HepG2 (cell line): ENCODE results near the gene ATE1. TPM values are rescaled to one million over a fixed set of nuclear protein-coding genes. Genes with fewer than 3 reads are reported as not detected.
A peak's percentile ranks its signal among the peaks of the same experiment; 100 is the strongest.

Experiments
- ATF1 ChIP-seq: IDR thresholded peaks from 2 replicates; pipeline ENCODE4 v1.6.1; 2016; ENCODE audit warnings: mild to moderate bottlenecking, control low read depth
- CCAR2 ChIP-seq: fragments of 200-400 bp; formaldehyde crosslinking; optimal IDR thresholded peaks from 2 replicates; pipeline ENCODE3; 2018; ENCODE audit warnings: low read depth, mild to moderate bottlenecking, low read length, moderate library complexity
- HOXA3 ChIP-seq: sonication (generic); formaldehyde crosslinking; IDR thresholded peaks from 2 replicates; pipeline ENCODE4 v1.5.0; 2020; ENCODE audit warnings: missing genetic modification reagents
- IRX3 ChIP-seq: sonication (generic); formaldehyde crosslinking; IDR thresholded peaks from 2 replicates; pipeline ENCODE4 v1.8.1; 2023; ENCODE audit warnings: mild to moderate bottlenecking, low read depth, missing genetic modification reagents, borderline replicate concordance
- KDM5B ChIP-seq: sonication (generic); formaldehyde crosslinking; IDR thresholded peaks from 2 replicates; pipeline ENCODE4 v1.4.0; 2020; ENCODE audit warnings: missing genetic modification reagents, mild to moderate bottlenecking, borderline replicate concordance
- MEIS2 ChIP-seq: sonication (generic); formaldehyde crosslinking; IDR thresholded peaks from 2 replicates; pipeline ENCODE4 v1.9.0; 2021; ENCODE audit warnings: mild to moderate bottlenecking, missing genetic modification reagents
- MZF1 ChIP-seq: sonication (generic); formaldehyde crosslinking; IDR thresholded peaks from 2 replicates; pipeline ENCODE4 v1.8.1; 2023; ENCODE audit warnings: mild to moderate bottlenecking, missing genetic modification reagents, borderline replicate concordance
- NR2F2 ChIP-seq: IDR thresholded peaks from 2 replicates; pipeline ENCODE4 v1.6.1; 2012; ENCODE audit warnings: low read depth, inconsistent platforms, borderline replicate concordance
- SIN3A ChIP-seq: IDR thresholded peaks from 2 replicates; pipeline ENCODE4 v1.6.1; 2011; ENCODE audit warnings: low read depth, mild to moderate bottlenecking, control low read depth, low read length, borderline replicate concordance
- SNAI1 ChIP-seq: sonication (generic); formaldehyde crosslinking; IDR thresholded peaks from 2 replicates; pipeline ENCODE4 v1.5.0; 2020; ENCODE audit warnings: mild to moderate bottlenecking, missing genetic modification reagents, borderline replicate concordance
- SNAPC2 ChIP-seq: sonication (generic); formaldehyde crosslinking; IDR thresholded peaks from 2 replicates; pipeline ENCODE4 v1.8.1; 2022; ENCODE audit warnings: mild to moderate bottlenecking, missing genetic modification reagents
- SNRNP70 ChIP-seq: fragments of 200-400 bp; formaldehyde crosslinking; IDR thresholded peaks from 2 replicates; pipeline ENCODE4 v1.6.1; 2017; ENCODE audit warnings: mild to moderate bottlenecking, low read depth, low read length, moderate library complexity
- STAT5B ChIP-seq: sonication (generic); formaldehyde crosslinking; IDR thresholded peaks from 2 replicates; pipeline ENCODE4 v1.4.0; 2020; ENCODE audit warnings: missing genetic modification reagents
- SYNCRIP ChIP-seq: fragments of 200-400 bp; formaldehyde crosslinking; IDR thresholded peaks from 2 replicates; pipeline ENCODE4 v1.6.1; 2018; ENCODE audit warnings: mild to moderate bottlenecking, low read depth, low read length; ENCODE audit not compliant: insufficient read depth
- TOE1 ChIP-seq: sonication (generic); formaldehyde crosslinking; IDR thresholded peaks from 2 replicates; pipeline ENCODE4 v1.4.0; 2020; ENCODE audit warnings: mild to moderate bottlenecking, missing genetic modification reagents
- ZBTB20 ChIP-seq: sonication (generic); formaldehyde crosslinking; IDR thresholded peaks from 2 replicates; pipeline ENCODE4 v1.8.1; 2023; ENCODE audit warnings: missing genetic modification reagents, low read depth, mild to moderate bottlenecking, borderline replicate concordance
- ZNF446 ChIP-seq: sonication (generic); formaldehyde crosslinking; IDR thresholded peaks from 2 replicates; pipeline ENCODE4 v1.5.0; 2020; ENCODE audit warnings: mild to moderate bottlenecking, missing genetic modification reagents
- polyA plus RNA-seq, 8 experiments: library from polyadenylated mRNA; depleted of rRNA in 3 of 8; stranded (reverse) in 7 of 8; unstranded in 1 of 8; fragments of >200 nt; fragmentation: Illumina TruSeq in 4 of 8; extraction: Trizol in 4 of 8; gene quantifications; 2 replicates each; pipeline versions ENCODE4 v1.2.1 to v1.2.3, GENCODE V29; 2011 to 2016; ENCODE audit warnings: low read depth in 4 of 8, missing spikeins in 1 of 8, mixed read lengths in 1 of 8; ENCODE audit not compliant: insufficient read depth in 1 of 8
- total RNA-seq, 5 experiments: library from RNA; depleted of rRNA; stranded (reverse); fragments of >200 nt; fragmentation: Illumina TruSeq; extraction: Trizol; gene quantifications; 2 replicates each; pipeline ENCODE4 v1.2.3, GENCODE V29; 2016; ENCODE audit warnings: low read depth in 1 of 5
- TF ChIP-seq, protein P1 (sequence below): sonication (generic); formaldehyde crosslinking; IDR thresholded peaks from 2 replicates; pipeline ENCODE4 v1.4.0; 2020; ENCODE audit warnings: mild to moderate bottlenecking, low read depth, missing genetic modification reagents
- TF ChIP-seq, protein P2 (sequence below): sonication (generic); formaldehyde crosslinking; IDR thresholded peaks from 2 replicates; pipeline ENCODE4 v1.5.0; 2020; ENCODE audit warnings: mild to moderate bottlenecking, missing genetic modification reagents
- TF ChIP-seq, protein P3 (sequence below): sonication (generic); formaldehyde crosslinking; IDR thresholded peaks from 2 replicates; pipeline ENCODE4; 2020; ENCODE audit warnings: missing genetic modification reagents, mild to moderate bottlenecking, borderline replicate concordance

ATE1 gene
- total and polyA plus RNA-seq, 2 of the 13 experiments (the other 11 are each of a cell fraction or from before 2014, with no cell fraction given), result 17.5 to 42.2 TPM

DNA sequence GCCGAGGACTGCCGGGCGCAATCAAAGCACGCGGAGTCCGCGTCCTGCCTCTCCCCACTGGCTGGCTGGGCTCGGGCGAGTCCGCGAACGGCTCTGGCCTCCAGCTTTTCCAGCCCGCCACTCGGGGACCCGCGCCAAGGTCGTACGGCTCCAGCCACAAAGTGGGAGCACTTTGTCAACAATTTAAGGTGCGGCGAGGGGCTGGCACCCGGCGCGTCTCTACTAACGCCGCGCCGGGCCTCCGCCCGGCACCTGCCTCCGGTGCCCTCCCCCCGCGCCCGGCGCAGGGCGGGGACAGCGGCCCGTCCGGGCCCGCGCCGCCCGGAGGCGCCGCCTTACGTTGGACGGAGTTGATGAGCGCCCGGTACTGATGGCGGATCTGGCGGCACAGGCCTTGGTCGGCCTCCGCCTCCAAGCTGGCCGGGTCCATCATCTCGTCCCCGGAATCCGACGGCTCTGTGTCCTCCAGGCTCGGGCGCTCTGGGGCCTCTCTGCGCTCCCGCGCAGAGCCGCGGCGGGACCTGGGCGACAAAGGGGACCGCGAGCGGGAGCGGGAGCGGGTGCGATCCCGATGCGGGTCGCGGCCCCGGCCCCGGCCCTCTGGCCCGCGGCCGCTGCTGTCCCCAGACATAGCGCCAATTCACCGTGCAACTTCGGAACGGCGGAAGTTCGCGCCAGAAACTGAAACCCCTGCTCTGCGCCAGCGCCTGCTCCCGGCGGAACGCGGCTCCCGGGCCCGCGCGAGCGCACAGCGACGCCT lies 46.9 kb upstream of the ATE1 start, which contains the start of gene NSMCE4A (continued):
- TF ChIP-seq, protein P1, sequence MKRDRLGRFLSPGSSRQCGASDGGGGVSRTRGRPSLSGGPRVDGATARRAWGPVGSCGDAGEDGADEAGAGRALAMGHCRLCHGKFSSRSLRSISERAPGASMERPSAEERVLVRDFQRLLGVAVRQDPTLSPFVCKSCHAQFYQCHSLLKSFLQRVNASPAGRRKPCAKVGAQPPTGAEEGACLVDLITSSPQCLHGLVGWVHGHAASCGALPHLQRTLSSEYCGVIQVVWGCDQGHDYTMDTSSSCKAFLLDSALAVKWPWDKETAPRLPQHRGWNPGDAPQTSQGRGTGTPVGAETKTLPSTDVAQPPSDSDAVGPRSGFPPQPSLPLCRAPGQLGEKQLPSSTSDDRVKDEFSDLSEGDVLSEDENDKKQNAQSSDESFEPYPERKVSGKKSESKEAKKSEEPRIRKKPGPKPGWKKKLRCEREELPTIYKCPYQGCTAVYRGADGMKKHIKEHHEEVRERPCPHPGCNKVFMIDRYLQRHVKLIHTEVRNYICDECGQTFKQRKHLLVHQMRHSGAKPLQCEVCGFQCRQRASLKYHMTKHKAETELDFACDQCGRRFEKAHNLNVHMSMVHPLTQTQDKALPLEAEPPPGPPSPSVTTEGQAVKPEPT (CRISPR knock-in tag), result peak; percentile 58
- TF ChIP-seq STAT5B (0 out of 2 replicates have a peak, but pooled peaks have one; percentile 41), SNAI1 (CRISPR knock-in tag) (no peak), ATF1 (no peak), SIN3A (peak; percentile 62; the same call in 1 of the 2 replicates), ZBTB20 (CRISPR knock-in tag) (peak; percentile 37; the same call in 1 of the 2 replicates), CCAR2 (no peak), HOXA3 (CRISPR knock-in tag) (peak; percentile 79), SNAPC2 (0 out of 2 replicates have a peak, but pooled peaks have one; percentile 76), MZF1 (CRISPR knock-in tag) (no peak), IRX3 (0 out of 2 replicates have a peak, but pooled peaks have one; percentile 22), NR2F2 (no peak), KDM5B (peak; percentile 80), SNRNP70 (no peak), ZNF446 (CRISPR knock-in tag) (no peak; the same call in 1 of the 2 replicates), SYNCRIP (no peak), TOE1 (CRISPR knock-in tag) (no peak), MEIS2 (CRISPR knock-in tag) (no peak; the same call in 1 of the 2 replicates)
- TF ChIP-seq, protein P2, sequence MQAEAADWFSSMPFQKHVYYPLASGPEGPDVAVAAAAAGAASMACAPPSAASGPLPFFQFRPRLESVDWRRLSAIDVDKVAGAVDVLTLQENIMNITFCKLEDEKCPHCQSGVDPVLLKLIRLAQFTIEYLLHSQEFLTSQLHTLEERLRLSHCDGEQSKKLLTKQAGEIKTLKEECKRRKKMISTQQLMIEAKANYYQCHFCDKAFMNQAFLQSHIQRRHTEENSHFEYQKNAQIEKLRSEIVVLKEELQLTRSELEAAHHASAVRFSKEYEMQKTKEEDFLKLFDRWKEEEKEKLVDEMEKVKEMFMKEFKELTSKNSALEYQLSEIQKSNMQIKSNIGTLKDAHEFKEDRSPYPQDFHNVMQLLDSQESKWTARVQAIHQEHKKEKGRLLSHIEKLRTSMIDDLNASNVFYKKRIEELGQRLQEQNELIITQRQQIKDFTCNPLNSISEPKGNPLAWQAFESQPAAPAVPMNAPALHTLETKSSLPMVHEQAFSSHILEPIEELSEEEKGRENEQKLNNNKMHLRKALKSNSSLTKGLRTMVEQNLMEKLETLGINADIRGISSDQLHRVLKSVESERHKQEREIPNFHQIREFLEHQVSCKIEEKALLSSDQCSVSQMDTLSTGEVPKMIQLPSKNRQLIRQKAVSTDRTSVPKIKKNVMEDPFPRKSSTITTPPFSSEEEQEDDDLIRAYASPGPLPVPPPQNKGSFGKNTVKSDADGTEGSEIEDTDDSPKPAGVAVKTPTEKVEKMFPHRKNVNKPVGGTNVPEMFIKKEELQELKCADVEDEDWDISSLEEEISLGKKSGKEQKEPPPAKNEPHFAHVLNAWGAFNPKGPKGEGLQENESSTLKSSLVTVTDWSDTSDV (CRISPR knock-in tag), result no peak; the same call in 1 of the 2 replicates
- TF ChIP-seq, protein P3, sequence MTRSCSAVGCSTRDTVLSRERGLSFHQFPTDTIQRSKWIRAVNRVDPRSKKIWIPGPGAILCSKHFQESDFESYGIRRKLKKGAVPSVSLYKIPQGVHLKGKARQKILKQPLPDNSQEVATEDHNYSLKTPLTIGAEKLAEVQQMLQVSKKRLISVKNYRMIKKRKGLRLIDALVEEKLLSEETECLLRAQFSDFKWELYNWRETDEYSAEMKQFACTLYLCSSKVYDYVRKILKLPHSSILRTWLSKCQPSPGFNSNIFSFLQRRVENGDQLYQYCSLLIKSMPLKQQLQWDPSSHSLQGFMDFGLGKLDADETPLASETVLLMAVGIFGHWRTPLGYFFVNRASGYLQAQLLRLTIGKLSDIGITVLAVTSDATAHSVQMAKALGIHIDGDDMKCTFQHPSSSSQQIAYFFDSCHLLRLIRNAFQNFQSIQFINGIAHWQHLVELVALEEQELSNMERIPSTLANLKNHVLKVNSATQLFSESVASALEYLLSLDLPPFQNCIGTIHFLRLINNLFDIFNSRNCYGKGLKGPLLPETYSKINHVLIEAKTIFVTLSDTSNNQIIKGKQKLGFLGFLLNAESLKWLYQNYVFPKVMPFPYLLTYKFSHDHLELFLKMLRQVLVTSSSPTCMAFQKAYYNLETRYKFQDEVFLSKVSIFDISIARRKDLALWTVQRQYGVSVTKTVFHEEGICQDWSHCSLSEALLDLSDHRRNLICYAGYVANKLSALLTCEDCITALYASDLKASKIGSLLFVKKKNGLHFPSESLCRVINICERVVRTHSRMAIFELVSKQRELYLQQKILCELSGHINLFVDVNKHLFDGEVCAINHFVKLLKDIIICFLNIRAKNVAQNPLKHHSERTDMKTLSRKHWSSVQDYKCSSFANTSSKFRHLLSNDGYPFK (CRISPR knock-in tag), result 0 out of 2 replicates have a peak, but pooled peaks have one; percentile 25
